KBM-7 (cell line): ENCODE data around the gene ABCC10.
"Not testable (repeated sequence)": the region's sequence is repeated elsewhere in the genome, so short reads cannot be mapped to it uniquely, and the experiment has no call there.

Source experiments
- DNase-seq: peaks from one replicate; pipeline ENCODE4 v3.0.0-alpha.2; 2015
- in situ Hi-C: fragments of 300-500 bp; cut with MboI; formaldehyde crosslinking; loops from 2 replicates; pipeline ENCODE4 v1.14.3; 2020; ENCODE audit warnings: low sequenced_read_pairs, low pct_unique_long_range_greater_than_20kb, mixed read lengths

ABCC10 gene

DNA sequence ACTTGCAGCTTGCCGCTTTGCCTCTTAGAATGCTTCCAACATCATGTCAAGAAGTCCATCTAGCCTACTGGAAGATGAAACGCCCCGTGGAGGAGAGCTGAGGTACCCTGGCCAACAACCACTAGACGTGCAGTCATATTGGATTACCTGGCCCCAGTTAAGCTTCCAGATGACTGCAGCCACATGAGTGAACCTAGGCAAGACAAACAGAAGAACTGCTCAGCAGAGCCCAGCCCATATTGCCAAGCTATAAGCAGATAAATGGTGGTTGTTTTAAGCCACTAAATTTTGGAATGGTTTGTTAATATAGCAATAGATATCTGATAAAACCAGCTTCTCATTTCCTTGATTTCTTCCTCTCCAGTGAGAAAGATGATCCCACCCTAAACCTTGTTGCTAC is 32.7 kb downstream of the ABCC10 start:
- no peak for DNase-seq
- in situ Hi-C loops: no loop called here

- DNase-seq: no peak
- in situ Hi-C loops: no loop called here
Observed at GRCh38 chr6:43461936-43462335, 34.6 kb downstream of the ABCC10 start.

GRCh38 chr6:43464337-43464736 is 37.0 kb downstream of the ABCC10 start:
- no peak for DNase-seq
- in situ Hi-C loops: no loop called here

DNA sequence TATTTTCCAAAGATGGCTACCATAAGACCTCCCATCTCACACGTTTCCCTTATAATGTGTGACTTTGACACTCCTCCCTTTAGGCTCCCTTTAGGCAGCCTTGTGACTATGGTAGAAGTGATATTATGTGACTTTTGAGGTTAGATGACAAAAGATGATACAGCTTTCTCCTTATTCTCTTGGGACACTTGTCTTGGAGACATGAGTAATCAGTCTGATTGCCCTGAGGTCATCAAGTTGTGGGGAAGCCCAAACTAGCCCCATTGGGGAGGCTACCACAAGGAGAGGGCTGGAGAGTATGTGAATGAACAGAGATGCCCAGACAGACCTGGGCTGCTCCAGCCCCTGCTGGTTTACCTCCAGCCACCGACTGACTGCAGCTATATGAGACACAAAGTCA is 38.6 kb downstream of the ABCC10 start:
- no peak for DNase-seq
- in situ Hi-C loops: no loop called here

- DNase-seq, in situ Hi-C loops: not testable (repeated sequence)
Observed at GRCh38 chr6:43467265-43467664, 39.9 kb downstream of the ABCC10 start.

DNA sequence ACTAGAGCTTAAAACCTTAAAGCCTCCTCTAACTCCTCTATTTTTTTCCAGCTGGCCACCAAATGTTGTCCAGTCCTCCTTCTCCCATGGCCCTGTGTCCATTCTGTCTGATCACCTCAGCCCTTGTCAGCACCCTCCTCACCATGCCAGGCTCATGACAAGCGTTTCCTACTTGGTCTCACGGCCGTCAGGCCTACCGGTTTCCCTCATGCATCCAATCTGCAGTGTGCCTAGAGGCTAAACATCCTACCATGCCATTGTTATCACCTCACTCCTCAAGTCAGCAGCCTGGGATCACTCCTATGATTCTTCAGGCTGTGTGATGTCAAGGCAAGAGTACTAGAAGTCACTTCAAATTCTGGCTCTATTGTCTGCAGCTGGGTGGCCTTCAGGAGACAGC is 40.4 kb downstream of the ABCC10 start:
- no peak for DNase-seq
- in situ Hi-C loops: no loop called here

DNA sequence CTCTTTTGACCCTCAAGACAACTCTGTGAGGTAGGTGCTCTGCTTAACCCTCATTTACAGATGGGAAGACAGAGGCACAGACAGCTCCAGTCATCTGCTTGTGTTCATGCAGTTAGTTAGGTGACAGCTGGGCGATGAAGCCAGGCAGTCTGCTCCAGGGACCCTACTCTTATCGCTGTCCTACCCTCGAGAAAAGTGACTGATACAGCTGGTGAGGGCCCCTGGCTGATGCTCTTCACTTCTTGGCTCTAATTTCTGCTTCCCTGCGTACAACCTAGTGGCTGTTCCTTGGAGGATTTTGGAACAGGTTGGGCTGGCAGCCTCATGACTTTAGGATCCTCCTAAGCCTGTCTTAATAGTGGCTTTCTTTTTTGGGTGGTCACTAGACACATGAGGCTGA is 40.9 kb downstream of the ABCC10 start:
- in situ Hi-C loops: no loop called here
- no peak for DNase-seq

- in situ Hi-C loops: no loop called here
- DNase-seq: no peak
Observed at GRCh38 chr6:43468748-43469681, 41.7 kb downstream of the ABCC10 start.

GRCh38 chr6:43469947-43470346 is 42.6 kb downstream of the ABCC10 start:
- no peak for DNase-seq
- in situ Hi-C loops: no loop called here

DNA sequence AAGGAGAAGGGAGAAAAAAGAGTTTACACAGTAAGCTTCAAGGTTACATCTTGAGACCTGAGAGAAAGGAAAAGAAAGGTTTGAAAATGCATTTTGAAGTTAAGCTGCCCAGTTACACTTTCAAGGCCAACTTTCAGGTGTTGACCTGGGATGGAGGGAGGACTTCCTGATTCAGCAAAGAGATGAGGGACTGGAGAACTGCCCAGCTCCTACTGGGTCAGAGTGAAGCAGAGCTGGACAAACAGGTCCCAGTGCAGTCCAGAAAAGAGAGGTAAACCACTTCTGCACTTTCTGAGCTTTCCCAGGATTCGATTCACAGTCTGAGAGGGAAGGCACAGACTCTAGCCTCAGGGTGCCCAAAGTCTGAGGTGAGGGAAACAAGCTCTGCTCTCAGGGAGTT is 44.1 kb downstream of the ABCC10 start:
- in situ Hi-C loops: no loop called here
- DNase-seq: no peak

DNA sequence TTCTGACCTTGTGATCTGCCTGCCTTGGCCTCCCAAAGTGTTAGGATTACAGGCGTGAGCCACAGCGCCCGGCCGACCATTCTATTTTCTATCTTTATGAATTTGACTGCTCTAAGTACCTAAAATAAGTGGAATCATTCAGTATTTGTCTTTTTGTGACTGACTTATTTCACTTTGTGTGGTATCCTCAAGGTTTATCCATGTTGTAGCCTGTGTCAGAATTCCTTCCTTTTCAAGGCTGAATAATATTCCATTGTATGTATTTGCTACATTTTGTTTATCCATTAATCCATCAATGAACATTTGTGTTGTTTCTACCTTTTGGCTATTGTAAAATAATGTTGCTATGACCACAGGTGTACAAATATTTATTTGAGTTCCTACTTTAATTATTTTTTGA is 45.2 kb downstream of the ABCC10 start:
- DNase-seq: no peak
- in situ Hi-C loops: no loop called here

DNA sequence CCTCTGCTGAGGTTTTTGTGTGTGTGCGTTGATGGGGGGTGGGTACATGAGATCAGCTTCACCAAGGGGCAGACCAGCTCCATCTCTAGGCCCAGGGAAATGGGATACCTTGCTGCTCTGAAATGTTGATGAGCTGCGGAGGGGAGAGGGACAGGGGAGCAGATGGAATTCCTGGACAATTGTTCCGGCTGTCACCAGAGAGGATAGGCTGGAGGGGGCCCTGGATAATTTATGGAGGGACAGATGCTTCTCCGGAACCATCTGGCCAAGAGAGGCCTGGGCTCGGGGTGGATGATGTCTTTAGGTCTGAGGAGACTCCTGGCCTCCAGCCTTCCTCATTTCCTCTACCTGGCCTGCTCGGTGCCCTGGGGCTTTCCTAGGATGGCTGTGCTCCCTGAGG is 48.2 kb downstream of the ABCC10 start:
- in situ Hi-C loops: no loop called here
- DNase-seq: no peak

DNA sequence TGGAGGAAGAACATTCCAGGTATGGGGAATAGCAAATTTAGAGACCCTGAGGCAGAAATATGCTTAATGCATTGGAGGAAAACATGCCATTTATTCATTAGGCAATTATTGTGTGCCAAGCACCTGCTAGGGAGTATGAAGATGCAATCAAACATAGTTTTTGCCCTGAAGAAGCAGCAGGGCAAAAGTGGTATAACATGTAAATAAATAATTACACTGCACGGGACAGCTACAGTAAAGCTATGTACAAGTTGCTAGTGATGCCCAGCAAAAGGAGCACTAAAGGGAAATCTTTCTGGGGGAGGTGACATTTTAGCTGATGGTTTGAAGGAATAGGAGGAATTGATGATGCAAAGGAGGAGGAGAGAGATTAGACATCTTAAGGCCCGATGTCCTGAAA is 49.4 kb downstream of the ABCC10 start:
- in situ Hi-C loops: no loop called here
- no peak for DNase-seq

DNA sequence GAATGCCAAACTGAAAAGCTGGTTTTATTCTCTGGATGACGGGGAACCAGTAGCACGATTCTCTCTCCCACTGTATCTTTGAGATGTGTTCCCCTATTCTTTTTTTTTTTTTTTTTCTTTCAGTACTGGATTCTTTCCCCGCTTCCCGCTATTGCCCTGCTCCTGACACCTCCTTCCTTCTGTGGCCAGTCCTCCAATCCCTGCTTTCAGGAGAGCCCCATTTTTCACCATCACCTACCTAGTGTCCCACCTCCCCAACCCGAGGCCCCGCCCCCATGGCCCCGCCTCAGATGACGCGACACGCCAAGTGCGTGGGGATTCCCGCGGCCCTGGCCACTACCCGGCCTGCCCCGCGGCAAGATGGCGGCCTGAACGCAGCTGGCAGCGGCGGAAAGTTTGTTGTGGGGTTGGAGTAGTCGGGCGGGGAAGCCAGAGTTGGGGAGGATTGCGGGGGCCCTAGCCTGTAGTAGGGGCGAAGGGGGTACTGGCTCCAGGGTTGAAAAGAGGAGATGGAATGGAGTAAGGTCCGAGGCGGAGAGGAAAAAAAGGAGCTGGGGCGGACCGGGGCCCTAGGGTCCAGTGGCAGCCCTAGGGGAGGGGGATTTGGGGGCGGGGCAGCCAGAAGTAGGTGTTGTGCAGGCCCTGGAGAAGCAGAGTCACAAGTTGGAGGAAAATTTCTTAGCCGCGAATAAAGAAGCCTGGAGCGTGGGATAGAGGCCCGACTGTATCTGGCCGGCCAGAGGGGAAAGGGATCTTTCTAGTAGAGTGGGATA is 50.1 kb downstream of the ABCC10 start, which contains the start of gene TJAP1:
TJAP1 (plus strand) TSS at position 336 of the 773 bp plus-strand sequence. CDS start 21,432 bp downstream, outside the sequence.
- in situ Hi-C loops: no loop called here
- peak; percentile 69 for DNase-seq

GRCh38 chr6:43478008-43478372 is 50.6 kb downstream of the ABCC10 start:
- in situ Hi-C loops: no loop called here
- DNase-seq: no peak

- DNase-seq: no peak
- in situ Hi-C loops: no loop called here
Observed at GRCh38 chr6:43481075-43481474, 53.7 kb downstream of the ABCC10 start.

GRCh38 chr6:43481591-43482236 is 54.4 kb downstream of the ABCC10 start:
- DNase-seq: no peak
- in situ Hi-C loops: no loop called here

- no peak for DNase-seq
- in situ Hi-C loops: no loop called here
Observed at GRCh38 chr6:43488667-43489276, 61.4 kb downstream of the ABCC10 start.

DNA sequence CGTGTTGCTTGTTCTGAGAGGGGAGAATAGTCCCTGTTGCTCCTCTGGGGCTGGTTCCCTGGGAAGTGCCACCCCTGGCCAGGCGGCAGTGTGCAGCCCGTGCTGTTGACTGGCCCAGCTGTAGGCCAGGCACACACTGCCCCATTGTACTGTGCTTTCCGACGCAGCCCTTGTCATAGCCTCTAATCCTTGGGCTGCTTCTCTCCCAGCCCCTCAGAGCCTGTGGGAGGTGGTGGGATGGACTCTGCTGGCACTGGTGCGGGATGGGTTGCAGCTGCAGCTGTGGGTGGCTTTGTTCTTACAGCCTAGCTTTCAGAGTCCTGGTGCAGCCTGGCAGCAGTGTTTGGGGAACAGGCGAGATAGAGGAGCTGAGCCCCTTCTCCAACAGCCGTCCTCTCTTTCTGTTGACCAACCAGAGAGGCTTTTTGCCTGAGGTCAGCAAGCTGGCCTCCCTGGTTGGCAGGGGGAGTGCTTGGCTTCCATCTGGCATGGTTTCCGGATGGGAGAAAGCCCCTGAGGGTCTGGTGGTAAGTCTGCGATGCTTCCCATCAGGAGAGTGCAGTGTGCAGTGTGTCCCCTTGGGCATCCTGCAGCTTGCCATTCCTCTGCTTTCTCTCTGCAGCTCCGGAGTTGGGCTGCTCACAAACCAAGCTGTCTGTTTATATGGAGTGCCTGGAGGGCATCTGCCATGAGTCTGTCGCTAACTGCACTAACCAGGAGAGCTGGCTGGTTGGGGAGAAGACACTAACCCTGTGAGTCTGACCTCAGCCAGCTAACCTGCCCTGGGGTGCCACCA is 62.1 kb downstream of the ABCC10 start:
- DNase-seq: no peak
- in situ Hi-C loops: no loop called here
